ENCODE data around the gene EGFLAM.
A peak's percentile ranks its signal among the peaks of the same experiment; 100 is the strongest.

EGFLAM gene

GRCh38 chr5:38267372-38267771 is 9.0 kb downstream of the EGFLAM start:
- no peak for DNase-seq

- no peak for DNase-seq
Observed at GRCh38 chr5:38273626-38274025, 15.3 kb downstream of the EGFLAM start.

GRCh38 chr5:38274370-38274769 is 16.0 kb downstream of the EGFLAM start:
- DNase-seq: no peak

GRCh38 chr5:38284384-38284783 is 26.0 kb downstream of the EGFLAM start:
- DNase-seq: no peak

- DNase-seq: no peak
Observed at GRCh38 chr5:38285226-38285625, 26.9 kb downstream of the EGFLAM start.

GRCh38 chr5:38286002-38286401 is 27.6 kb downstream of the EGFLAM start:
- DNase-seq: no peak

- no peak for DNase-seq
Observed at GRCh38 chr5:38287124-38287523, 28.8 kb downstream of the EGFLAM start.

GRCh38 chr5:38289457-38289856 is 31.1 kb downstream of the EGFLAM start:
- DNase-seq: no peak

GRCh38 chr5:38290028-38290653 is 31.8 kb downstream of the EGFLAM start:
- DNase-seq: no peak

- no peak for DNase-seq
Observed at GRCh38 chr5:38291355-38291754, 33.0 kb downstream of the EGFLAM start.

GRCh38 chr5:38292228-38292627 is 33.9 kb downstream of the EGFLAM start:
- DNase-seq: no peak

GRCh38 chr5:38295751-38296150 is 37.4 kb downstream of the EGFLAM start:
- no peak for DNase-seq

- DNase-seq: no peak
Observed at GRCh38 chr5:38297830-38298608, 39.7 kb downstream of the EGFLAM start.

GRCh38 chr5:38299585-38299984 is 41.2 kb downstream of the EGFLAM start:
- DNase-seq: no peak

- no peak for DNase-seq
Observed at GRCh38 chr5:38305148-38305547, 46.8 kb downstream of the EGFLAM start.

- DNase-seq: no peak
Observed at GRCh38 chr5:38307845-38308244, 49.5 kb downstream of the EGFLAM start.

GRCh38 chr5:38316544-38317224 is 58.3 kb downstream of the EGFLAM start:
- no peak for DNase-seq

GRCh38 chr5:38317868-38318267 is 59.5 kb downstream of the EGFLAM start:
- DNase-seq: no peak

GRCh38 chr5:38319491-38319890 is 61.1 kb downstream of the EGFLAM start:
- DNase-seq: no peak

GRCh38 chr5:38321978-38322377 is 63.6 kb downstream of the EGFLAM start:
- DNase-seq: no peak

GRCh38 chr5:38323645-38324295 is 65.4 kb downstream of the EGFLAM start:
- DNase-seq: no peak

- peak; percentile 63 to 65 for DNase-seq
Observed at GRCh38 chr5:38329132-38329715, 70.9 kb downstream of the EGFLAM start.

- DNase-seq: peak in 1 of 2 experiments; percentile 12
Observed at GRCh38 chr5:38330207-38330606, 71.8 kb downstream of the EGFLAM start.
